ENCODE results near the gene MPPED1. TPM values are rescaled to one million over a fixed set of nuclear protein-coding genes. Genes with fewer than 3 reads are reported as not detected.

The MPPED1 gene
- total RNA-seq, 4 donors from 2014 or later = not detected

DNA sequence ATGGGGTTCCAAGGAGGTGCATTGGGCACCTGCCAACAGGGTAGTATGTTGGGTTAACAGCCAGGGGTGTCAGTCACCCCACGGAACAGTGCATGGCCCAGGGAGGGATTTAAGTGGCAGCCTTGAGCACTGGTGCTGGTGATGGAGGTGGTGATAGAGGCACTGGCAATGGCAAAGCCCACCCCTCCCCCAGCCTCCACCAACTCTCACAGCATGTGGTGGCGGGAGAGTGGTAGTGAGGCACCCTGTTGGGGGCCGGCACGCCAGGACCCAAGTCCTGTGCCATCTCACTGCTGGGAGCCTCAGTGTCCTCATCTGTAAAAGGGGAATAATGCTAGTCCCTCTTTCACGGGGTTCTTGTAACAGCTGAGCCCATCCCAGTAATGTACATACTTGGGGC is 81.5 kb downstream of the MPPED1 start:
- TF ChIP-seq, protein P1, sequence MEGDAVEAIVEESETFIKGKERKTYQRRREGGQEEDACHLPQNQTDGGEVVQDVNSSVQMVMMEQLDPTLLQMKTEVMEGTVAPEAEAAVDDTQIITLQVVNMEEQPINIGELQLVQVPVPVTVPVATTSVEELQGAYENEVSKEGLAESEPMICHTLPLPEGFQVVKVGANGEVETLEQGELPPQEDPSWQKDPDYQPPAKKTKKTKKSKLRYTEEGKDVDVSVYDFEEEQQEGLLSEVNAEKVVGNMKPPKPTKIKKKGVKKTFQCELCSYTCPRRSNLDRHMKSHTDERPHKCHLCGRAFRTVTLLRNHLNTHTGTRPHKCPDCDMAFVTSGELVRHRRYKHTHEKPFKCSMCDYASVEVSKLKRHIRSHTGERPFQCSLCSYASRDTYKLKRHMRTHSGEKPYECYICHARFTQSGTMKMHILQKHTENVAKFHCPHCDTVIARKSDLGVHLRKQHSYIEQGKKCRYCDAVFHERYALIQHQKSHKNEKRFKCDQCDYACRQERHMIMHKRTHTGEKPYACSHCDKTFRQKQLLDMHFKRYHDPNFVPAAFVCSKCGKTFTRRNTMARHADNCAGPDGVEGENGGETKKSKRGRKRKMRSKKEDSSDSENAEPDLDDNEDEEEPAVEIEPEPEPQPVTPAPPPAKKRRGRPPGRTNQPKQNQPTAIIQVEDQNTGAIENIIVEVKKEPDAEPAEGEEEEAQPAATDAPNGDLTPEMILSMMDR (IDR thresholded peaks at IDR 0.05; ENCODE audit: low read depth) = no peak

GRCh38 chr22:43497956-43498855 is 86.4 kb downstream of the MPPED1 start:
- TF ChIP-seq, protein P1 (IDR thresholded peaks at IDR 0.05; ENCODE audit: low read depth) = no peak

- TF ChIP-seq, protein P1 (IDR thresholded peaks at IDR 0.05; ENCODE audit: low read depth) = no peak
Measured at GRCh38 chr22:43498856-43499253, 87.0 kb downstream of the MPPED1 start.

GRCh38 chr22:43500792-43501785 is 89.3 kb downstream of the MPPED1 start:
- TF ChIP-seq, protein P1 (IDR thresholded peaks at IDR 0.05; ENCODE audit: low read depth) = no peak

DNA sequence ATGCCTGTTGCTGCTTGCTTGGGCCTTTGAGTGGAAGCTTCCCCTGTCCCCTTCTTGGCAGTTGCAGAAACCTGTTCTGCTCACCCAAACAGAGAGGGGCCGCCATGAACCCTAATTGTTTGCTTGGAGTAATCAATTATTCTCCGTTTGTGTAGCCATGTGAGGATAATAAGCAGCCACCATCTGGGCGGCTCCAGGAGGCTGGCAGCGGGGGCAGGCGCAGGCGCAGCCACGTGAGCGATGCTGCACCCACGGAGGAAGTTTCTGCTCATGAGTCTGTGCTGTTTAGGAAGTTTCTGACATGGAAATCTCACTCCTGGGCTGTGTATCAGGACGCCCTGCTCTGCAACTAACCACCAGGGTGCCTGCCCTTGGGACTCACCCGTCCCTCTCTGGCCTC is 90.1 kb downstream of the MPPED1 start:
- TF ChIP-seq, protein P1 (IDR thresholded peaks at IDR 0.05; ENCODE audit: low read depth) = no peak

DNA sequence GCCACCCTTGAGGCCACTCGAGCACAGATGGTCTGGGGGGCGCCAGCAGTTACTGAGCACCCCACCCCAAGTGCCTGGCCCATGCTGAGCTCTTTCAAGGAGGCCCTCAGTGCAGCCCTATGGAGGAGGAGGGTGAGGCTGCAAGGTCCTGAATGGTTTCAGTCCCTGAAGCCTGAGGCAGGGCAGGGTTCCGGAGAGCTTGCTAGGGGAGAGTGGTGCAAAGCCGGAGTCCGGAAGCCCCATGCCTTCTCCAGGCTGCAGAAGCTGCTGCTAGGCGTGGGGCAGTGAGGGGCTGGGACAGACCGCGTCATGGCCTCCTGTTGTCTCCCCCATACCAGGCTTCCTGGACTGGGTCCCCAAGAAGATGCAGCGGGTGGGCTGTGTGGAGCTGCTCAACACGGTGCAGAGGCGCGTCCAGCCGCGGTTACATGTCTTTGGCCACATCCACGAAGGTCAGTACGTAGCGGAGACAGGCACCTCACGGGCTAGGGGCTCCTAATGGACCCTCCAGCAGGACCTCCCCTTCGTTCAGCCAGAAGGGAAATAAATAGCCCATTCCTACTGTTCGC is 90.6 kb downstream of the MPPED1 start:
- TF ChIP-seq, protein P1 (IDR thresholded peaks at IDR 0.05; ENCODE audit: low read depth) = no peak
